Measurements from ENCODE around the gene CD59.
"Not testable (repeated sequence)": the region's sequence is repeated elsewhere in the genome, so short reads cannot be mapped to it uniquely, and the experiment has no call there.

Gene CD59

DNA sequence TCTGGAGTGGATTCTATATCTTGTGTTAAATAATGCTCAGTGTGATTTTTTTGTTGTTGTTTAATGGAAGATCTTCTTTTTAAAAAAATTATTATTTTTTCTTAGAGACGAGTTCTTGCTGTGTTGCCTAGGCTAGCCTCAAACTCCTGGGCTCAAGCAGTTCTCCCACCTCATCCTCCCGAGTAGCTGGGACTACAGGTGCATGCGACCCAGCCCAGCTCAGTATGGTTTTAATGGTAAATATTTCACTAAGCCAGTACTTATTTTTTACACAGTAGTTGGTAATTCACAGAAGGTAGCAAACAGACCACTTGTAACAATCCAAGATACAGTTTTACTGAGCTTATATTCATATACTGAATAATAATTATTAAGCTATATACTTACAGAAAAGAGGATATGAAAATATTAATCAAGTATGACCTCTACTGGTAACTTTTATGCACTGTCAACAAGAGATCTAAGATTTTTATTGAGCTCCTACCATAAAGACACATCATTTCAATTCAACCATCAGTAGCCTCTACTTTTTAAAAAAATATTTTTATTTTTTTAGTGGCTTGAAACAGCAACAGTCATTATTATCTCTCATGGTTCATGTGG is 6.1 kb upstream of the CD59 start:
- peak; percentile 42 for DNase-seq

DNA sequence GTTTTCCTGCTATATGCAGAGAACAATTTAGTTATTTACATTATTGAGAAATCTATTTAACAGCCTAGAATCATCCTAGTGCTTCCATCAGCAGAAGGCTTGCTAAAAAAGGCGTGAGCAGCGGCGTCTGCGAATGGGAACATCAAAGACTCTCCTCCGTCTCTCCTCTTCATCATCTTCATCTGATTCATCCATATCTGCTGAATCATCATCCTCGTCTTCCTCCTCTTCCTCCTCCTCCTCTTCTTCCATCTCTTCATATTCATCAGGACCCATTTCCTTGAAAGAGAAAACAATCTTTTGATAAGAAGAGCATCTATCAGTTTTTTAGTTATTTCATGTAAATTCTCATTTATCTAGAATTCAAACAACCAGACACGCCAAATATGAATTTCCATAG is 5.6 kb upstream of the CD59 start:
- no peak for DNase-seq

DNA sequence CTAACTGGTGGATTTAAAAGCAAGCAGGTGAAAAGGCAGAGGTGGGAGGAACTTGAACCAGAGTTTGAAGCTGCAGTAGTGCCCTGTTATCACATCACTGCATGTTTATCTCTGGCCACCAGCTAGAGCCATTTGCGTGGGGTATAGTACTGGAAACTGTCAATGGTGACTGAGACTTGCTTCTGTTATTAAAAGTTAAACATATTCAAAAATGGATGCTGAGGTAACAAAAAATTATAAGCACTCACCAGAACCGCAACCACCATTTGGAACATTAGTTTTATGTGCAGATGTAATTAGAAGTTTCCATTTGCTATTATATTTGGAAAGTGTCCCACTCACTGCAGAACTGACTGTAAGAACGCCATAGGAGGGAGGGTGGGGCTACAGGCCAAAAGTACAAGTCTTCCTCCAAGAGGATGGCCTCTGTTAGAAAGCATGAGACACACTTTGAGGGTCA is 1.2 kb upstream of the CD59 start:
- DNase-seq = peak; percentile 40

DNA sequence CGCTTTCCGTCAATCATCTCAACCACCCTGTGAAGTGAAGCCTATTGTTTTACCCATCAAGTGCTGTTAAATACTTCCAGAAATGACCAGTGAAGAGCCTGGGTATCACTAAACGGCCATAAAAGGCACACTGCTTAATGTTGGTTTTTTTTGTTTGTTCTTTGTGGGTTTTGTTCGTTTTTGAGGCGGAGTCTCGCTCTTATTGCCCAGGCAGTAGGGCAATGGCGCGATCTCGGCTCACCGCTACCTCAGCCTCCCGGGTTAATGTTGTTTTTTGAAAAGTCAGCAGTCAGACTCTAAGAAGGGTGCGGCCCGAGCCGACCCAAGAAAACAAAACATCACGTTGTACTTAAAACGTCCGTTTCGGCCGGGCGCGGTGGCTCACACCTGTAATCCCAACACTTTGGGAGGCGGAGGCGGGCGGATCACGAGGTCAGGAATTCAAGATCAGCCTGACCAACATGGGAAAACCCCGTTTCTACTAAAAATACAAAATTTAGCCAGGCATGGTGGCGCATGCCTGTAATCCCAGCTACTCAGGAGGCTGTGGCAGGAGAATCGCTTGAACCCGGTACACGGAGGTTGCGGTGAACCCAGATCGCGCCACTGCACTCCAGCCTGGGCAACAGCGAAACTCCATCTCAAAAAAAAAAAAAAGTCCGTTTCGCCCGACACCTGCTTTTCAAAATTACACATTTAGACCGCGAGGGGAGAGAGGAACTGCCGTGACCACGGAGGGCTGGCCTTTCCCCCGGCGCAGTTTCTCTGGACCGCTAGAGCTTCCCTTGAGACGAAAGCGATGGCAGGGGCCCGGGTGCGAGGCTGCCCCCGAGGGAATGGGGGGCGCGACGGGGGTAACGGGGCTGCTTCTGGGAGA is 714 bp downstream of the CD59 start:
- no peak for DNase-seq

DNA sequence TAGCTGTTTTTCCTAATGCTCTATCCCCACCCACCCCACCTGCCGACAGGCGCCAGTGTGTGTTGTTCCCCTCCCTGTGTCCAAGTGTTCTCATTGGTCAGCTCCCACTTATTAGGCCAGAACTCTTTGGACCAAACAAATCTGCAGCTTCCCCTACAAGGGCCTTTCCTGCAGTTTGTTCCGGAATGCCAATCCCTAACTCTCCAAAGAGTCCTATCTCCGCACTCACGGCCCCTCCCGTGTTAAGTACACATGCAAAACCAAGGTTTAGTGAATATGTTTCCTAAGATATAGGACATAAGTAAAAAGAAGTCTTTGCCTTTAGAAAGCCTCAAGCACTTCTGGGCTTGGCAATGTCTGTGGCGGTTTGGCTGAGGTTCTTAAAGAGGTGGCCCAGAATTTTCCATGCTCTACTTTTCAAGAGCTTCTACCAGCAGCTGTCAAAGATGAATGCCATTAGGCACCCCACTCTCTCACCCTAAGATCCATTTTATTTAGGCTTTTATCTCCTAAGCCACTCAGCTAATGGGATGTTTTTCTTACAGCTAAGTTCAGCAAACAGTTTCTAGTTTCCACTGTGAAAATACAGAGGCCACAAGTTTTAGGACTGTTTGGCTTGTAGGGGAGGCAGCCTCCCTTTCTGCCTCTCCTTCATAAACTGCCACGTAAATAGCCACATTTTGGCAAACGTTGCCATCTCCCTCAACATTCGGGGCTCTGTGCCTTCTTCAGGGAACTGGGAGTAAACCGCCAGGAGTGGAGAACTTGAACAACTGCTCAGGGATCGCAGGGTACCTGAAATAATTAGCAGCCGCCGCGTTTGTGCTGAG is 1.6 kb downstream of the CD59 start:
- DNase-seq = no peak

DNA sequence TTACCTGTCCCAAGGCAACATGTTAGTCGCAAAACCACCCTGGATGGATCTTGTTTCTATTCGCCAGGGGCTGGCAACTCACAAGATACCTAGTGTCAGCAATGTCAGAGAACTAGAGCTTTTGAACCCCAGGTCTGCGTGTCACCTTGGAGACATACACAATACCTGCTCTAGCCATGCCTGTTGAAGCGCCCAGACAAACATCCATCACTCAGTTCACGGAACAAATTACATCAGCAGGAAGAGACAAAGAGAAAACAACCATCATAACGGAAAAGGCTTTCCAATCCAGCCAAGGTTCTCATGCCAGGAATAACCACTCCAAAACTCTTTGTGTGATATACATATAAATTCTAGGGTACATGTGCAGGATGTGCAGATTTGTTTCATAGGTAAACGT is 2.2 kb downstream of the CD59 start:
- no peak for DNase-seq

DNA sequence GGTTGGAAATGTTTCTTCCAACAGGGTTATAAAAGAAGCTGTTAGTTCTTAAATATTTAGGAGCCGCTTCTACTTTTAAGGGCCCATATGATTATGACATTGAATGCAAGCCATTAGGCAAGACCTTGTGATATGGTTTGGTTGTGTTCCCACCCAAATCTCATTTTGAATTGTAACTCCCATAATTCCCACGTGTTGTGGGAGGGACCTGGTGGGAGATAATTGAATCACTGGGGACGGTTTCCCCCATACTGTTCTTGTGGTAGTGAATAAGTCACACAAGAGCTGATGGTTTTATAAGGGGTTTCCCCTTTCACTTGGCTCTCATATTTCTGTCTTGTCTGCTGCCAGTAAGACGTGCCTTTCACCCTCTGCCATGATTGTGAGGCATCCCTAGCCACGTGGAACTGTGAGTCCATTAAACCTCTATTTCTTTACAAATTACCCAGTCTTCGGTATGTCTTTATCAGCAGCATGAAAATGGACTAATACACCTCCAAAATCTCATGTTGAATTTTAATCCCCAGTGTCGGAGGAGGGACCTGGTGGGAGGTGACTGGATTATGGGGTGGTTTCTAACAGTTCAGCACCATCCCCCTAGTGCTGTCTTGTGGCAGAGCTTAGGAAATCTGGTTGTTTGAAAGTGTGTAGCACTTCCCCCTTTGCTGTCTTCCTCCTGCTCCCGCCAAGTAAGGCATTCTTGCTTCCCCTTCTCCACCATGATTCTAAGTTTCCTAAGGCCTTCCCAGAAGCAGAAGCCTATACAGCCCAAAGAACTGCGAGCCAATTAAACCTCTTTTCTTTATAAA is 4.3 kb downstream of the CD59 start:
- DNase-seq = no peak

DNA sequence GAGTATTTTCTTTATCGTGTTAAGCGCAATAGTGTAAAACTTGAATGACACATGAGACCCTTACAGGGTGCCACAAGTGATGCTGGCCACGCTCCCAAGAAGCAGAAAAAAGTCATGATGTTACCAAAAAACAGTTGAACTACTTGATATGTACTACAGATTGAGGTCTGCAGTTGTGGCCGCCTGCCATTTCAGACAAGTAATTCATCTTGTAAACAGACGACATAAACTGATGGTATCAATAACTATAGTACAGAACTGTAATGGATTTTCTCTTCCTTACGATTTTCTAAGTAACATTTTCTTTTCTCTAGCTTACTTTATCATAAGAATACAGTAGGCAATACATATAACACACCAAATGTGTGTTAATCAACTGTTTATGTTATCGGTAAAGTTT is 5.5 kb downstream of the CD59 start:
- no peak for DNase-seq

DNA sequence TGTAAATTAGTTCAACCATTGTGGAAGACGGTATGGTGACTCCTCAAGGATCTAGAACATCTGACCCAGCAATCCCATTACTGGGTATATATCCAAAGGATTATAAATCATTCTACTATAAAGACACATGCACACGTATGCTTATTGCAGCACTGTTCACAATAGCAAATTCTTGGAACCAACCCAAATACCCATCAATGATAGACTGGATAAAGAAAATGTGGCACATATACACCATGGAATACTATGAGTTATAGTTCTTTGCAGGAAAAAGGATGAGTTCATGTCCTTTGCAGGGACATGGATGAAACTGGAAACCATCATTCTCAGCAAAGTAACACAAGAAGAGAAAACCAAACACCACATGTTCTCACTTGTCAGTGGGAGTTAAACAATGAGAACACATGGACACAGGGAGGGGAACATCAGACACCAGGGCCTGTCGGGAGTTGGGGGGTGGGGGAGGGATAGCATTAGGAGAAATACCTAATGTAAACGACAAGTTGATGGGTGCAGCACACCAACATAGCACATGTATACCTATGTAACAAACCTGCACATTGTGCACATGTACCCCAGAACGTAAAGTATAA is 7.1 kb downstream of the CD59 start:
- DNase-seq = not testable (repeated sequence)

DNA sequence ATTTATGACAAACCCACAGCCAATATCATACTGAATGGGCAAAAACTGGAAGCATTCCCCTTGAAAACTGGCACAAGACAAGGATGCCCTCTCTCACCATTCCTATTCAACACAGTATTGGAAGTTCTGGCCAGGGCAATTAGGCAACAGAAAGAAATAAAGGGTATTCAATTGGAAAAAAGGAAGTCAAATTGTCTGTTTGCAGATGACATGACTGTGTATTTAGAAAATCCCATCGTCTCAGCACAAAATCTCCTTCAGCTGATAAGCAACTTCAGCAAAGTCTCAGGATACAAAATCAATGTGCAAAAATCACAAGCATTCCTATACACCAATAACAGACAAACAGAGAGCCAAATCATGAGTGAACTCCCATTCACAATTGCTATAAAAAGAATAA is 8.7 kb downstream of the CD59 start:
- not testable (repeated sequence) for DNase-seq

DNA sequence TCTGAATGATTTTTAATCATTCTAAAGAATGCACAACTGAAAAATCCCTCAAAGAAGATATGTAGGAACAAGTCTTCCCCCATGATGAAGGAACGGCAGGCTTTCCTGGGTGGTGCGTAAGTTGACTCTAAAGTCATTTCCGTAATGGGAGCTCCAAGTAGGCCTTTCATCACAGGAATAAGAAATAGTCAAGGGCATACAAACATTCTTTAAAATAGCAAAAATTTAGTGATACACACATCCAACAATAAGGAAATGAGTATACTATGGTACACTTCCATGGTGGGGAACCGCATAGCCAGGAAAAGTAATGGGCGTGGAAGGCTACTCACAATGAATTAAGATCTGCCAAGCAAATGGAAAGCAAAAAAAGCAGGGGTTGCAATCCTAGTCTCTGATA is 10.7 kb downstream of the CD59 start:
- no peak for DNase-seq

DNA sequence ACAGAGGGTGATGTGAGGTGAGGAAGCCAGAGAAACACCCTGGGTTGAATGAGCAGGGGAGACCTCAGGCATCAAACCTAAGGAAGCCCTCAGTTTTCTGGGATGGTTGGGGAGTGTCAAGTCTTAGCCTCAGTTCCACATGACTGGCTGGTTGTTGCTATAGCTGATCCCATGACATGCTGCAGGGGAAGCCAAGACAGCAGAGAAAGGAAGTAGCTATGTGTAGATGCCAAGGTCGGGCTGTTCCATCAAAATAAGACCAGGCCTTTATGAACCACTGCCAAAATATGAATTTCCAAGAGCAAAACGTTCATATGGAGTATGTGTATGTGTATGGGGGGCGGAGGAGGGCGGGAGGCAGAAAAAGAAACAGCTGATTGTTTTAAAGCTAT is 11.6 kb downstream of the CD59 start:
- DNase-seq = peak; percentile 64

DNA sequence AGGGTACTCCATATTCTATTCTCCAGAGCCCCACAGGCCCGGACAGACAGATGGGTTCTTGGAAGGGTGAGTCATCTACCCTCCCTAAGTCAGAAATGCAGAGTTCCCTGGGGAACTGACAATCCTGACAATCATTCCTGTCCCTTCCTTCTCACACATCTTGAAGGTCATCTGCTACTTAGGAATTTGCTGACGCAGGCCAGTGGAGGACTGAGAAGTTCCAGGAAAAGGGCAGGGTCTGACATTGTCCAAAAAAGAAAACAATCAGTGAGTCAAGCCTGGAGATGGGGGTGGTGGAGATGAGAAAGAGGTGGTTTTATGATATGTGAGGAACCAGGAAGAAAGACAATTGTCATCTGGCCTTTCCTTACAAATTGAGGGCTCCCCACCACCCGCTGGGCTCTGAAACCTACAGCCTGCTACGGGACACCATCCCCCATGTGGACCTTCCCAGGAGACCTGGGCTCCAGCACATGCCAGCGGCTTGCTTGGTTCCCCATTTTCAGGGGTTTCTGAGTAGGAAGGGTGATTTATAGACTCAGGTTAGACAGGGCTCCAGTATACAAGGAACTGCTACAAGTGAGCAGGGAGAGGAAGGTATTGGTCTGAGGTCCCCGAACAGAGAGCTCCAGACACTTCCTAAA is 12.9 kb downstream of the CD59 start:
- DNase-seq = peak; percentile 100

DNA sequence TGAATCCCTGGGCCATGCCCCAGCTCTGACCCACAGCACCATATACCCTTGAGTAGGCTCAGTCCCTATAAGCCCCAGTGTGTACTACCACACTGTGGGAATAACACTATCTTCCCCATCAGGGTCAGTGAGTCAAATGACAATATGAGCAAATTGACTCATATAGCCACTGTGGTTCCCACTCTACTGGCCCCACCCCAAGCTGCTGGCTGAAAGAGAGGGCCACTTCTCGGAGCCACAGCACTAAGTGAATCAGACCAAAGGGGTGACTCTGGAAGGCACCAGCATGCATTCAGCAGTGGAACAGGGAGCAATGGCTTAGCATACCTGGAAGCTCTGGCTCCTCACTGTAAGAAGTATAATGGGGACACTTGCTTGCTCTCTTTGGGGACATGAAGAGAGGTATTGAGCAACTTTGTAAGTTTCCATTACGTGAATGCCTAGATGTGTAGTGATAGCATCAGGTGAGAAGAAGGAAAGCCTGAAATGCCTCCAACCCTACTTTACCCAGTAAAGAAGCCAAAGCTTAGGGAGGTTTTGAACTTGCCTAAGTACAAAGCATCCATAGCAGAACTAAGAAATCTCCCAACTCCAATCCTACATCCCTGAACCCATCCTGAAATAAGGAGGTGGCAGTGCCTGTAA is 13.5 kb downstream of the CD59 start:
- DNase-seq = peak; percentile 95

DNA sequence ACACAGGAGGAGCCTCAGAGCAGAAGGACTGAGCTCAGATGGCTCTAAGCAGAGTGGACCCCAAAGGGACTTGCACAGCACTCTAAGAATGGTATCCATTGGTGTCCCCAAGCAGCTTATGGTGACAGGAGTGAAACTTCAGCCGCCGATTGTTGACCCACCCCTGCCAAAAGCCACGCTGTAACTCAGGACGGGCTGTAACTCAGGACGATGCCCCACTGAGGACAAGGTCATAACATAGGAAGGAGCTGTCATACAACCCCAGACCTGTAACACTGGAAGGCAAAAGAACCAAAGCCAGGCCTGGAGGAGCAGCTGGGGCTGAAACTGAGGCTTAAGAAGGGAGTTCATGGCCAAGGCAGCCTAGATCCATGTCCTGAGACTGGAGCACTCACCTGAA is 14.2 kb downstream of the CD59 start:
- no peak for DNase-seq

DNA sequence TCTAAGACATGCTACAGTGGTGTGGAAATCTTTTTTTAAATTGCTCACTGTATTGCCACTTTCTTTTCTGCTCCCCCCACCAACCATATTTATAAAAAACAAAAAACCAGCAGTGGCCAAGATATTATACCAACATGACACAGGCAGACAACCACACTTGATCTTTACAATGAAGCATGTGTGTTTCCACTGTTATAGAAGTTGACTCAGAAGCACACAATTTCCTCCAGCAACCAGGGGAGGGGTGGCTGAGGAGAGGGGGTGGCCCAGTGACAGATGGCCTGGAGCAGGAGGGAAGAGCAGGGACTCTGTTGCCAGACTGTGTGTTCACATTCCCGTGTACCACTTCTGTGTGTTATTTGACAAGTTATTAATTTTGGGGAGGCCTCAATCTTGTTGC is 14.8 kb downstream of the CD59 start:
- DNase-seq = peak; percentile 91

DNA sequence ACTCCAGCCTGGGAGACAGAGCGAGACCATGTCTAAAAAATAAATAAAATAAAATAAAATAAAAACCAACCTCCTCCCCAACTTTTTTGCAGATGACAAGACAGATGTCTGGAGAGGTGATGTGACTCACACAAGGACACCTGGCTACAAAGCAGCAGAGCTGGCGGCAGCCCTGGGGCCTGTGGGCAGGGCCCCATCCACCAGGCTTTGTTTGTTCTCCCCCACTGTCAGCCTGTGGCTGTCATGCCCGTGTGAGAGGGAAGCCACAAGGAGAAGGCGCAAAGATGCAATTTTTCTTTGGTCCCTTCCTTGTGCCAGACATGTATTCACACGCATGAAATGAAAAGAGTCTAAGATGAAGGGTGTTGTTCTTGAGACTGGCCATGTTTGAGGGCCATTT is 16.6 kb downstream of the CD59 start:
- DNase-seq = no peak

DNA sequence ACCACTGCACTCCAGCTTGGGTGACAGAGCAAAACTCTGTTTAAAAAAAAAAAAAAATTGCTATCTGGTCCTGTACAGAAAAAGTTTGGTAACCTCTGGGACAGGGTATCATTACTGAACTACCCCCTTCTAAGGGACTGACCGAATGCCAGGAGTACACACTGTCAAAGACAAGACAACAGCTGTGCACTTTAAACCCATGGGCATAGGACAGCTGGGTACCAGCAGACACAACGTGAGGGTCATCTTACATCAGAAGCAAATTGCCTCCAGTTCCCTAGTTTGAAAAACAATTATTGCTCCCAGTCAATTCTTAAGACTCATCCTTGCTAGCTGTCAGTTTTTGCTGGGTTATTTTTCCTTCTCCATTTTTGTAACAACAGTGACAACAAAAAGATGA is 17.8 kb downstream of the CD59 start:
- no peak for DNase-seq

DNA sequence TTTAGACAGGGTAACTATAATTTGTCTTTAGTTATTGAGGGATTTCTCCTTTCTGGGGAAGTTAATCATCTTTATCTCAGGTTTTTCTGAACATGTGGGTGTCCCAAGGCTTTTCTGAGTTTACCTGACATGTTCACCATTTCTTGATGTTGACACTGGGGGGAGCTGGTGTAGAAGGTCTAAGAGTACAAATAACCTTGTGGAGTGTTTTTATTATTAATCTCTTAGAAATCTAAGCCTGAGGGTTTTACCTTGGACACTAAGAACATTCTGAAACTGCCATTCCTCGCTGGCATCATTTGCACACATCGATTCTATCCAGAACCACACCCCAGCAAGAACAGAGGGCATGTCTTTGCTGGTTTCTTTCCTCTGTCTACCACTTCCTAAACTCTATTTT is 20.0 kb downstream of the CD59 start:
- DNase-seq = peak; percentile 44

DNA sequence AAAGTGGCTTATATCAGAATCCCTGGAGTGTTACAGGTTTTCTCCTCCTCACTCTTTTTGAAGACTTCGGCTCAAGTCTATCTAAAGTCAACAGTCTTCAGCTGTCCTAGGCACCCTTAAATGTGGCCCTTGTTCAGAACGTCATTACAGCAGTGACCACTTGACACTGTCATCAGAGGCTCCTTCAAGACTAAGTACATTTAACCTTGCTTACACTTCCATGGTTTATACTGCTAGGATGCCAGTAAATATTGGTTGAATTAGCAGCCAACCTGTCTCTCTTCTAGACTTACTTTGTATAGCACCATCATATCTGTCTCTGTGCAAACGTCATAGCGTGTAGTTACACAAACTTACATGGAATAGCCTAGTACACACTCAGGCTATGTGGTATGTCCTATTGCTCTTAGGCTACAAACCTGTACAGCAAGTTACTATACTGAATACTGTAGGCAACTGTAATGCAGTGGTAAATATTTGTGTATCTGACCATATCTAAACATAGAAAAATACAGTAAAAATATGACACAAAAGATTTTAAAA is 22.3 kb downstream of the CD59 start:
- no peak for DNase-seq

Measured in fibroblast of skin of back (primary cell).